CD4-positive, alpha-beta T cell treated with Interleukin-6 at 100 ng/mL for 8 hours (primary cell): Measurements from ENCODE around the gene LRRC14B.
"Not testable (repeated sequence)": the region's sequence is repeated elsewhere in the genome, so short reads cannot be mapped to it uniquely, and the experiment has no call there.

Experiments used
- DNase-seq: peaks from one replicate; pipeline ENCODE4 v3.0.0-alpha.2; 2020; ENCODE audit warnings: mixed read lengths, low spot score

The LRRC14B gene

GRCh38 chr5:208449-209114 is 17.3 kb downstream of the LRRC14B start:
- no peak for DNase-seq

- DNase-seq = no peak
Observed at GRCh38 chr5:213803-214395, 22.6 kb downstream of the LRRC14B start.

- DNase-seq = not testable (repeated sequence)
Observed at GRCh38 chr5:215256-215655, 24.0 kb downstream of the LRRC14B start.

GRCh38 chr5:216076-216475 is 24.8 kb downstream of the LRRC14B start:
- not testable (repeated sequence) for DNase-seq

- DNase-seq = peak; percentile 98
Observed at GRCh38 chr5:217494-218456, 26.5 kb downstream of the LRRC14B start, which contains the start of the genes CCDC127 and SDHA. TSS of gene CCDC127 (minus strand) at chr5:218153. CDS start at chr5:216849, 1,304 bp downstream. TSS of gene SDHA (plus strand) at chr5:218320. CDS start at chr5:218356, 36 bp downstream.

- DNase-seq = no peak
Observed at GRCh38 chr5:218457-219291, 27.4 kb downstream of the LRRC14B start.

- DNase-seq = peak; percentile 31
Observed at GRCh38 chr5:219460-219863, 28.2 kb downstream of the LRRC14B start.

GRCh38 chr5:219991-220390 is 28.7 kb downstream of the LRRC14B start:
- DNase-seq = peak; percentile 28

GRCh38 chr5:222951-223715 is 31.8 kb downstream of the LRRC14B start:
- DNase-seq = not testable (repeated sequence)

- DNase-seq = no peak
Observed at GRCh38 chr5:223791-224190, 32.5 kb downstream of the LRRC14B start.

- no peak for DNase-seq
Observed at GRCh38 chr5:225334-225733, 34.0 kb downstream of the LRRC14B start.

- not testable (repeated sequence) for DNase-seq
Observed at GRCh38 chr5:227375-227774, 36.1 kb downstream of the LRRC14B start.

- no peak for DNase-seq
Observed at GRCh38 chr5:228886-229285, 37.6 kb downstream of the LRRC14B start.

- DNase-seq = no peak
Observed at GRCh38 chr5:230711-231110, 39.4 kb downstream of the LRRC14B start.

- DNase-seq = no peak
Observed at GRCh38 chr5:231661-232060, 40.4 kb downstream of the LRRC14B start.

- not testable (repeated sequence) for DNase-seq
Observed at GRCh38 chr5:233426-233825, 42.1 kb downstream of the LRRC14B start.

GRCh38 chr5:234450-234849 is 43.2 kb downstream of the LRRC14B start:
- no peak for DNase-seq

GRCh38 chr5:235527-235926 is 44.2 kb downstream of the LRRC14B start:
- not testable (repeated sequence) for DNase-seq

- DNase-seq = not testable (repeated sequence)
Observed at GRCh38 chr5:237931-238330, 46.6 kb downstream of the LRRC14B start.

GRCh38 chr5:240550-240949 is 49.3 kb downstream of the LRRC14B start:
- not testable (repeated sequence) for DNase-seq
